ENCODE measurements around the gene SMYD5. TPM values are rescaled to one million over a fixed set of nuclear protein-coding genes. Genes with fewer than 3 reads are reported as not detected.

SMYD5 gene
- total RNA-seq, 4 donors from 2014 or later, result 9.6 to 18.1 (median 12.8) TPM

DNA sequence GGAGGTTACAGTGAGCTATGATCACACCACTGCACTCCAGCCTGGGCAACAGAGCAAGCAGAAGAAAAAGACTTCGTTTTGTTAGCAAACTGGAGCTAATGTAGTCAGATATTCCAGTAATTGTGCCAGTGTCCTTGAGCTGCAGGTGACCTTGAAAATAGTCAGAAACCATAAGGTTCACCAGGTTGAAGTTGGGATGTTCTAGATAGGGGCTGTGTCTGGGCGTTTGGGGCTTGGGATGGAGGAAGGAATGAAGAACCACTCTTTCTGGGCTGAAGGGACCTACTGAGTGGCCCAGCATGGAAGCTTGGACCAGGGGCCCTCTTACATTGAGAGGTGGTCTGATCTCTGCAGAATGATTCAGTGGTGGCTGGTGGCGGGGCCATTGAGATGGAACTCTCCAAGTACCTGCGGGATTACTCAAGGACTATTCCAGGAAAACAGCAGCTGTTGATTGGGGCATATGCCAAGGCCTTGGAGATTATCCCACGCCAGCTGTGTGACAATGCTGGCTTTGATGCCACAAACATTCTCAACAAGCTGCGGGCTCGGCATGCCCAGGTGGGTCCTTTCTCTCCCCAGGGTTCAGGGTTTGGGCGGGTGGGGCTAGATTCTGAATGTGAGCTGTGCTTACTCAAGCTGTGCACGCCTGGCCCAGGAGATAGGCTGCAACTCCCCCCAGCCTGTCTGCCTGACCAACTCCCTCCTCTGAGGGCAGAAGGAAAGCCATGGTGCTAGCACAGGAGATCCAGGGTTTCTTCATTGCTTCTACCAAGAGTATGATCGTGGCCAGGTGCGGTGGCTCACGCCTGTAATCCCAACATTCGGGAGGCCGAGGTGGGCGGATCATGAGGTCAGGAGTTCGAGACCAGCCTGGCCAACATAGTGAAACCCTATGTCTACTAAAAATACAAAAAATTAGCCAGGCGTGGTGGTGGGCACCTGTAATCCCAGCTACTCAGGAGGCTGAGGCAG lies 37.1 kb downstream of the SMYD5 start:
- no peak overlapping the region for H3K4me3 ChIP-seq (ENCODE audit: low read depth, poor library complexity, severe bottlenecking)
- DNase-seq (ENCODE audit: low spot score in 2 of 2), result peak in 1 of 2 donors; percentile 77
- TF ChIP-seq POLR2A (IDR thresholded peaks at IDR 0.05), result no peak
- TF ChIP-seq, protein P1, sequence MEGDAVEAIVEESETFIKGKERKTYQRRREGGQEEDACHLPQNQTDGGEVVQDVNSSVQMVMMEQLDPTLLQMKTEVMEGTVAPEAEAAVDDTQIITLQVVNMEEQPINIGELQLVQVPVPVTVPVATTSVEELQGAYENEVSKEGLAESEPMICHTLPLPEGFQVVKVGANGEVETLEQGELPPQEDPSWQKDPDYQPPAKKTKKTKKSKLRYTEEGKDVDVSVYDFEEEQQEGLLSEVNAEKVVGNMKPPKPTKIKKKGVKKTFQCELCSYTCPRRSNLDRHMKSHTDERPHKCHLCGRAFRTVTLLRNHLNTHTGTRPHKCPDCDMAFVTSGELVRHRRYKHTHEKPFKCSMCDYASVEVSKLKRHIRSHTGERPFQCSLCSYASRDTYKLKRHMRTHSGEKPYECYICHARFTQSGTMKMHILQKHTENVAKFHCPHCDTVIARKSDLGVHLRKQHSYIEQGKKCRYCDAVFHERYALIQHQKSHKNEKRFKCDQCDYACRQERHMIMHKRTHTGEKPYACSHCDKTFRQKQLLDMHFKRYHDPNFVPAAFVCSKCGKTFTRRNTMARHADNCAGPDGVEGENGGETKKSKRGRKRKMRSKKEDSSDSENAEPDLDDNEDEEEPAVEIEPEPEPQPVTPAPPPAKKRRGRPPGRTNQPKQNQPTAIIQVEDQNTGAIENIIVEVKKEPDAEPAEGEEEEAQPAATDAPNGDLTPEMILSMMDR (IDR thresholded peaks at IDR 0.05), result no peak
- intact Hi-C loops (cut with DNase I; ENCODE audit: low total_unique reads), result no loop called here
- WGBS, 2 donors, result 90 to 94% methylated on average over 16 to 17 of the region's 17 CpGs

DNA sequence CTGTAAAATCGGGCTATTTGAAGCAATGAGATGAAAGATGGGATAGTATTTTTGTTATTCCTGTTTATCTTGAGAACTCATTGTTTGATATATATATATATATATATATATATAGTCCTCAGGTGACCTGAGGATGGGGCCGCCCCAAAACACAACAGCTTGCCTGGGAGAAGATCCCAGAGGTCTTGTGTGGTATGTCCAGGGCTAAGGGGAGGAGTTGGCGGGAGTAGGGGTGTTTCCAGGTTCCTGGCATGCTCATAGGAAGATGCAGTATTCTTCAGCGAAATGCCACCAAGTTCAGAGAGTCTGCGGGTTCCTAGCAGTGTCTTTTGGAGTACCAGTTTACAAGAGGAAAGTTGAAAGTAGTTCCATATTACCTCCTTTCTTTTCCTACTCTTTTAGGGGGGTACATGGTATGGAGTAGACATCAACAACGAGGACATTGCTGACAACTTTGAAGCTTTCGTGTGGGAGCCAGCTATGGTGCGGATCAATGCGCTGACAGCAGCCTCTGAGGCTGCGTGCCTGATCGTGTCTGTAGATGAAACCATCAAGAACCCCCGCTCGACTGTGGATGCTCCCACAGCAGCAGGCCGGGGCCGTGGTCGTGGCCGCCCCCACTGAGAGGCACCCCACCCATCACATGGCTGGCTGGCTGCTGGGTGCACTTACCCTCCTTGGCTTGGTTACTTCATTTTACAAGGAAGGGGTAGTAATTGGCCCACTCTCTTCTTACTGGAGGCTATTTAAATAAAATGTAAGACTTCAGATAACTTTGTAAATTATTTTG lies 38.4 kb downstream of the SMYD5 start:
- intact Hi-C loops (cut with DNase I; ENCODE audit: low total_unique reads), result no loop called here
- DNase-seq (ENCODE audit: low spot score in 2 of 2), result peak in 1 of 2 donors; percentile 74
- WGBS, 2 donors, result 74 to 76% methylated on average over 17 of the region's 17 CpGs
- TF ChIP-seq, protein P1 (IDR thresholded peaks at IDR 0.05), result no peak
- no peak for TF ChIP-seq POLR2A (IDR thresholded peaks at IDR 0.05)
- no peak overlapping the region for H3K4me3 ChIP-seq (ENCODE audit: low read depth, poor library complexity, severe bottlenecking)

DNA sequence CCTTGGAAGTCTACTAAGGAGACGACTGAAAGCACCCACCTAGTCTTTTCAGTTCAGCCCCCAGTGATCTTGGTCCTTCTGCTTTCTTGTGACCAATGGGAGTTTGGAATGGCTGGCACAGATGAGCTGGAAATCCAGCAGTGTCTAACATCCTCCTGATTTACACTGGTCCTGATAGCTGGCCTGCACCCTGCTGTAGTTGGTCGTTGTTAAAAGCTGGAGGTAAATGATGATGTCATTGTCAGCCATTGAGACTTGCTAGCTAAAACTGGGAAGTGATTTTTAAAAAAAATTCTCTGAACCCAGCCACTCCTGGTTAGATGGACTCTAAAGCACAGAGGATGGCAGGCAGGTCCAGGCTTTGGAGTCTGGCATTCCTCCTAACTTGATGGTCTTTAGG lies 39.4 kb downstream of the SMYD5 start:
- peak in 1 of 2 donors; percentile 28 for DNase-seq (ENCODE audit: low spot score in 2 of 2)
- intact Hi-C loops (cut with DNase I; ENCODE audit: low total_unique reads), result no loop called here
- TF ChIP-seq POLR2A (IDR thresholded peaks at IDR 0.05), result no peak
- TF ChIP-seq, protein P1 (IDR thresholded peaks at IDR 0.05), result no peak
- no peak overlapping the region for H3K4me3 ChIP-seq (ENCODE audit: low read depth, poor library complexity, severe bottlenecking)
- 54 to 73% methylated on average over 2 of the region's 2 CpGs for WGBS, 2 donors

DNA sequence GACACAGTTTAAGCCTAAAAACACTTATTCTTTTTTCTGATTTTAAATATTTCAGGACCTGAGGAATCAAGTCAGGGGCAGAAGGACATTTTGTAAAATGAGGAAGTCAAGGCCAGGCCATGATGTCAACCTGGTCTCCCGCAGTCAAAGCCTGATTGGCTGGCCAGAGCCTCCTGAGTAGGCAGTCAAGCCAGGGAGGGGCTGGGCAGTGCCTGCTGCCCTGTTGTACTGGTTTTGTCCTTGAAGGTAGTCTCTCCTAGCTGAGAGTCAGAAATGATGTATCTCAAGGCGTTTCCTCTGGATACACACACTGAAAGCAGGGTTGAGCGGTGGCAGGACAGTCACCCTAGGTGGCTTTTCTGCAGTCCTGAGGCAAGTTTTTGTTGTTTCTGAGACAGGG lies 39.9 kb downstream of the SMYD5 start:
- WGBS, 2 donors, result 81 to 94% methylated on average over 3 of the region's 3 CpGs
- no peak for TF ChIP-seq POLR2A (IDR thresholded peaks at IDR 0.05)
- TF ChIP-seq, protein P1 (IDR thresholded peaks at IDR 0.05), result no peak
- intact Hi-C loops (cut with DNase I; ENCODE audit: low total_unique reads), result no loop called here

DNA sequence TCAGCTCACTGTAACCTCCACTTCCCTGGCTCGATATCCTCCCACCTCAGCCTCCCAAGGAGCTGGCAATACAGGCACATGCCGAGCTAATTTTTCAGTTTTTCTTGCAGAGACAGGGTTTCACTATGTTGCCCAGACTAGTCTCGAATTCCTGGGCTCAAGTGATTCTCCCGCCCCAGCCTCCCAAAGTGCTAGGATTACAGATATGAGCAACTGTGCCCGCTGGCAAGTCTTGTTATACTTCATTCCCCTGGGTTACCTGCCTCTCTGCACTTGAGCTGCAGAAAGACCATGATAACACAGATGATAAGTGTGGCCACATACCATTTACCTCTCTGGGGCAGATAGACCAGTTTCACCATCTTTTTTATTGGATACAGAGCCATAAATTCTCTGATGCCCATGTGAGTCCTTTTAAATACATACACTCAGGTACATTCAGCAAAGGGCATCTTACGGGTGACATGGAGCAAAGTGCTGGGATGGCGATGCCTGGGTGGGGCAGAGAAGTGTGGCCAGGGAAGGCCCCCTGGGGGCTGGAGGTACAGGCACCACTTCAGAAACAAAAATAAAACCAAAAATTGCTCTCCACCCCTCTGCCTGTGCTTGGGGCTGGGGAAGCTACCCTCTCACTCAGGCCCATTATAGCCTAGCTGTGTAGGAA lies 40.4 kb downstream of the SMYD5 start:
- intact Hi-C loops (cut with DNase I; ENCODE audit: low total_unique reads), result no loop called here
- no peak overlapping the region for H3K4me3 ChIP-seq (ENCODE audit: low read depth, poor library complexity, severe bottlenecking)
- TF ChIP-seq, protein P1 (IDR thresholded peaks at IDR 0.05), result no peak
- no peak for TF ChIP-seq POLR2A (IDR thresholded peaks at IDR 0.05)
- WGBS, 2 donors, result 87 to 88% methylated on average over 7 of the region's 7 CpGs
- DNase-seq (ENCODE audit: low spot score in 2 of 2), result peak in 1 of 2 donors; percentile 66

More for the DNA sequence above, 39.9 kb downstream of the SMYD5 start:
- H3K4me3 ChIP-seq (ENCODE audit: low read depth, poor library complexity, severe bottlenecking), result no peak overlapping the region
- DNase-seq (ENCODE audit: low spot score in 2 of 2), result peak in 1 of 2 donors; percentile 52

All from lower leg skin (tissue), 4 donors.